Mesenchymal stem cell (in vitro differentiated cells and primary cell): ENCODE data around the gene PITPNM3.

ENCODE experiments used
- DNase-seq: peaks from one replicate; pipeline ENCODE4 v3.0.0-alpha.2; 2013
- H2AFZ ChIP-seq: one replicate; pipeline ENCODE4 v1.6.1; 2013; ENCODE audit warnings: low read depth, mild to moderate bottlenecking, control low read depth, inconsistent platforms, low read length, moderate library complexity
- H2AK5ac ChIP-seq: 2 replicates; pipeline ENCODE4 v1.6.1; 2013; ENCODE audit warnings: low read length, moderate library complexity, mild to moderate bottlenecking, inconsistent platforms; ENCODE audit not compliant: severe bottlenecking
- H2BK120ac ChIP-seq: one replicate; pipeline ENCODE4 v1.6.1; 2013; ENCODE audit warnings: low read depth, mild to moderate bottlenecking, inconsistent platforms, low read length, moderate library complexity
- H2BK12ac ChIP-seq, 2 experiments: one replicate each; pipeline ENCODE4 v1.6.1; 2013; ENCODE audit warnings: inconsistent platforms in 2 of 2, low read length in 2 of 2, mild to moderate bottlenecking in 2 of 2, moderate library complexity in 2 of 2, control low read depth in 1 of 2
- H2BK15ac ChIP-seq: one replicate; pipeline ENCODE4 v1.6.1; 2013; ENCODE audit warnings: mild to moderate bottlenecking, low read depth, inconsistent platforms; ENCODE audit not compliant: poor library complexity, severe bottlenecking
- H2BK5ac ChIP-seq: 2 replicates; pipeline ENCODE4 v1.6.1; 2013; ENCODE audit warnings: low read depth, mild to moderate bottlenecking, low read length, control low read depth, inconsistent platforms; ENCODE audit not compliant: poor library complexity, severe bottlenecking
- H3K14ac ChIP-seq, 2 experiments: one replicate each; pipeline ENCODE4 v1.6.1; 2013; ENCODE audit warnings: inconsistent platforms in 2 of 2, low read length in 2 of 2, control low read depth in 1 of 2, mild to moderate bottlenecking in 1 of 2, moderate library complexity in 1 of 2
- H3K18ac ChIP-seq, 2 experiments: one replicate each; pipeline ENCODE4 v1.6.1; 2013; ENCODE audit warnings: inconsistent platforms in 2 of 2, low read length in 2 of 2, control low read depth in 1 of 2, low read depth in 1 of 2, mild to moderate bottlenecking in 1 of 2
- H3K23ac ChIP-seq, 2 experiments: one replicate each; pipeline ENCODE4 v1.6.1; 2013; ENCODE audit warnings: inconsistent platforms in 2 of 2, low read length in 2 of 2, mild to moderate bottlenecking in 2 of 2, moderate library complexity in 2 of 2, control low read depth in 1 of 2
- H3K27ac ChIP-seq: 2 replicates; pipeline ENCODE4 v1.5.1; 2013; ENCODE audit warnings: mild to moderate bottlenecking, moderate library complexity, low read length, control low read depth, inconsistent platforms; ENCODE audit not compliant: poor library complexity, severe bottlenecking
- H3K27me3 ChIP-seq, 2 experiments: 2 replicates each; pipeline versions ENCODE4 v1.6.1 to v1.7.0; 2013; ENCODE audit warnings: low read length in 2 of 2, mild to moderate bottlenecking in 2 of 2, moderate library complexity in 2 of 2, control low read depth in 1 of 2, inconsistent platforms in 1 of 2; ENCODE audit not compliant: control insufficient read depth in 1 of 2, insufficient read depth in 1 of 2
- H3K36me3 ChIP-seq, 2 experiments: 2 replicates each; pipeline versions ENCODE4 v1.6.1 to v1.7.0; 2013; ENCODE audit warnings: low read length in 2 of 2, control low read depth in 1 of 2, inconsistent platforms in 1 of 2, low read depth in 1 of 2, mild to moderate bottlenecking in 1 of 2; ENCODE audit not compliant: insufficient read depth in 2 of 2, control insufficient read depth in 1 of 2
- H3K4ac ChIP-seq, 2 experiments: one replicate each; pipeline ENCODE4 v1.6.1; 2013; ENCODE audit warnings: inconsistent platforms in 2 of 2, low read length in 2 of 2, mild to moderate bottlenecking in 2 of 2, moderate library complexity in 2 of 2, control low read depth in 1 of 2, low read depth in 1 of 2
- H3K4me1 ChIP-seq: 2 replicates; pipeline ENCODE4 v1.6.1; 2013; ENCODE audit warnings: low read depth, low read length, control low read depth; ENCODE audit not compliant: control insufficient read depth, insufficient read depth
- H3K4me2 ChIP-seq: 2 replicates; pipeline ENCODE4 v1.6.1; 2013; ENCODE audit warnings: low read length, mild to moderate bottlenecking, inconsistent platforms; ENCODE audit not compliant: poor library complexity, severe bottlenecking
- H3K4me3 ChIP-seq, 2 experiments: 2 replicates each; pipeline versions ENCODE4 v1.5.1 to v1.7.0; 2013; ENCODE audit warnings: low read length in 2 of 2, mild to moderate bottlenecking in 2 of 2, control low read depth in 1 of 2, low read depth in 1 of 2; ENCODE audit not compliant: insufficient read depth in 1 of 2
- H3K79me1 ChIP-seq: replicated peaks from 2 replicates; pipeline ENCODE4 v1.6.1; 2013; ENCODE audit warnings: mild to moderate bottlenecking, control low read depth, low read length, inconsistent platforms; ENCODE audit not compliant: poor library complexity, severe bottlenecking
- H3K9ac ChIP-seq: 2 replicates; pipeline ENCODE4 v1.7.0; 2013; ENCODE audit warnings: mild to moderate bottlenecking, low read length, moderate library complexity
- H3K9me3 ChIP-seq: 2 replicates; pipeline ENCODE4 v1.7.0; 2013; ENCODE audit warnings: mild to moderate bottlenecking, low read length; ENCODE audit not compliant: control insufficient read depth
- H4K8ac ChIP-seq: one replicate; pipeline ENCODE4 v1.6.1; 2013; ENCODE audit warnings: inconsistent platforms, mild to moderate bottlenecking, low read length, moderate library complexity
- H4K91ac ChIP-seq: one replicate; pipeline ENCODE4 v1.6.1; 2013; ENCODE audit warnings: mild to moderate bottlenecking, low read length, inconsistent platforms
- WGBS: methylation state at CpG from one replicate; pipeline ENCODE4 v1.1.7; 2013; ENCODE audit warnings: mixed read lengths; 5-methylcytosine and 5-hydroxymethylcytosine counted together

PITPNM3 gene

GRCh38 chr17:6523330-6523729 lies 33.0 kb downstream of the PITPNM3 start:
- Histone ChIP-seq H3K27me3 (peaks cover under 1 to 5% of the 10 kb centered on the region in 2 experiments), H2AK5ac (no peak overlapping the region), H2BK15ac (no peak overlapping the region), H3K4me1 (peaks cover 12% of the 10 kb centered on the region), H3K4me3 (no peak overlapping the region), H2BK120ac (no peak overlapping the region), H3K18ac (no peak overlapping the region), H3K23ac (no peak overlapping the region), H3K4me2 (no peak overlapping the region), H4K8ac (no peak overlapping the region), H3K27ac (no peak overlapping the region), H3K9me3 (no peaks in the 10 kb centered on the region), H2BK5ac (no peak overlapping the region), H3K79me1 (no peaks in the 10 kb centered on the region), H4K91ac (no peak overlapping the region), H2BK12ac (no peak overlapping the region), H3K4ac (no peak overlapping the region), H3K36me3 (no peaks in the 10 kb centered on the region), H3K9ac (no peak overlapping the region), H3K14ac (no peak overlapping the region), H2AFZ (no peak overlapping the region)
- DNase-seq, result peak; percentile 8
- WGBS, result 11% methylated on average over 3 of the region's 3 CpGs

DNA sequence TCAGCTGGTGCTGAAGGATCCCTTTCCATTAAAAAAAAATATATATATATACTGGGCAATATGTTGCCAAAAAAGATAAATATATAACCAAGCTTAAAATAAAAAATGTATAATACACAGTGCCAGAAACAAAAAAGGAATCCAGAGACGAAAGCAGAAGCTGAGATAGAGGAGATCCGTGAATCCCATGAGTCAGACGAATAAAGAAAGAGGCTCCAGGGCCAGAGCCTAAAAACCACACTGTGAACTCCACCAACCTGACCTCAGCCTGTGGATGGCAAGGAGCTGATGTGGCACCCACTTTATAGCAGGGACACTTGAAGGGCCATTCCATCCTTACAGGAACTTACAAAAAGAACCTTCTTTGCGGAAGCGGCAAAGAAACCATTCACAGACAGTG lies 34.8 kb downstream of the PITPNM3 start:
- H3K23ac ChIP-seq, result no peak overlapping the region
- no peak overlapping the region for H3K4me2 ChIP-seq
- 88% methylated on average over 3 of the region's 5 CpGs for WGBS
- no peak overlapping the region for H2BK5ac ChIP-seq
- no peak overlapping the region for H2AFZ ChIP-seq
- H2BK12ac ChIP-seq, result no peak overlapping the region
- H2BK15ac ChIP-seq, result no peak overlapping the region
- H2BK120ac ChIP-seq, result no peak overlapping the region
- H3K36me3 ChIP-seq, result no peaks in the 10 kb centered on the region
- no peak for DNase-seq
- H4K8ac ChIP-seq, result no peak overlapping the region
- H3K4me3 ChIP-seq, result no peak overlapping the region
- H3K18ac ChIP-seq, result no peak overlapping the region
- H3K4ac ChIP-seq, result no peak overlapping the region
- H3K14ac ChIP-seq, result no peak overlapping the region
- peaks cover 12% of the 10 kb centered on the region for H3K4me1 ChIP-seq
- no peak overlapping the region for H3K9ac ChIP-seq
- no peaks in the 10 kb centered on the region for H3K27me3 ChIP-seq
- H3K27ac ChIP-seq, result no peak overlapping the region
- H3K9me3 ChIP-seq, result no peaks in the 10 kb centered on the region
- no peaks in the 10 kb centered on the region for H3K79me1 ChIP-seq
- H2AK5ac ChIP-seq, result no peak overlapping the region
- no peak overlapping the region for H4K91ac ChIP-seq

GRCh38 chr17:6517062-6517461 lies 39.3 kb downstream of the PITPNM3 start:
- Histone ChIP-seq H3K79me1 (no peaks in the 10 kb centered on the region), H2BK15ac (no peak overlapping the region), H3K27me3 (peaks cover 0 to 5% of the 10 kb centered on the region in 2 experiments), H3K27ac (no peak overlapping the region), H3K4ac (no peak overlapping the region), H3K14ac (no peak overlapping the region), H3K18ac (no peak overlapping the region), H3K4me2 (no peak overlapping the region), H3K23ac (no peak overlapping the region), H2BK12ac (no peak overlapping the region), H3K36me3 (no peaks in the 10 kb centered on the region), H3K9ac (no peak overlapping the region), H3K9me3 (no peaks in the 10 kb centered on the region), H2BK120ac (no peak overlapping the region), H2BK5ac (no peak overlapping the region), H4K91ac (no peak overlapping the region), H4K8ac (no peak overlapping the region), H2AFZ (no peak overlapping the region), H2AK5ac (no peak overlapping the region), H3K4me1 (no peaks in the 10 kb centered on the region), H3K4me3 (no peak overlapping the region)
- WGBS, result no CpG with 5 or more reads among the region's 1 CpG
- DNase-seq, result no peak

- Histone ChIP-seq H2BK15ac (no peak overlapping the region), H3K79me1 (no peaks in the 10 kb centered on the region), H3K23ac (no peak overlapping the region), H2AFZ (no peak overlapping the region), H3K18ac (no peak overlapping the region), H3K4me1 (peaks cover 10% of the 10 kb centered on the region), H4K8ac (no peak overlapping the region), H3K14ac (no peak overlapping the region), H2BK5ac (no peak overlapping the region), H3K36me3 (no peaks in the 10 kb centered on the region), H4K91ac (no peak overlapping the region), H3K9me3 (no peaks in the 10 kb centered on the region), H2AK5ac (no peak overlapping the region), H2BK12ac (no peak overlapping the region), H3K27ac (no peak overlapping the region), H3K4me2 (no peak overlapping the region), H2BK120ac (no peak overlapping the region), H3K9ac (no peak overlapping the region), H3K4me3 (no peak overlapping the region), H3K27me3 (peaks cover 0 to 21% of the 10 kb centered on the region in 2 experiments), H3K4ac (no peak overlapping the region)
- DNase-seq, result no peak
- WGBS, result 81% methylated on average over 3 of the region's 3 CpGs
Observed at GRCh38 chr17:6514371-6514770, 42.0 kb downstream of the PITPNM3 start.
